Stomach (tissue), 4 donors: Measurements from ENCODE around the gene LHFPL4.

Experiments used
- CTCF ChIP-seq, 7 experiments: fragments of 450-650 bp in 4 of 7; fragments of 200-600 bp in 3 of 7; sonication (generic) in 3 of 7; IDR thresholded peaks; one replicate each; pipeline ENCODE4 v1.5.1; 2016 to 2019; ENCODE audit warnings: antibody characterized with exemption in 7 of 7, control low read depth in 2 of 7, mild to moderate bottlenecking in 1 of 7
- EP300 ChIP-seq: sonication (generic); formaldehyde crosslinking; IDR thresholded peaks from one replicate; pipeline ENCODE4 v1.6.1; 2017; ENCODE audit warnings: antibody characterized with exemption
- POLR2A ChIP-seq, 4 donors: fragments of 450-650 bp; IDR thresholded peaks; one replicate each; pipeline ENCODE4 v1.6.1; 2016; ENCODE audit warnings: antibody characterized with exemption in 4 of 4, control low read depth in 2 of 4, mild to moderate bottlenecking in 1 of 4, moderate library complexity in 1 of 4
- POLR2AphosphoS5 ChIP-seq, 3 donors: sonication (generic); formaldehyde crosslinking; IDR thresholded peaks; one replicate each; pipeline ENCODE4 v1.6.1; 2016; ENCODE audit warnings: antibody characterized with exemption in 3 of 3

- TF ChIP-seq POLR2AphosphoS5 (IDR thresholded peaks at IDR 0.05) (no peak), CTCF (IDR thresholded peaks at IDR 0.05) (no peak), POLR2A (IDR thresholded peaks at IDR 0.05) (no peak), EP300 (no peak)
Observed at GRCh38 chr3:9474482-9474881, 79.1 kb downstream of the LHFPL4 start.
